Nucleus accumbens (tissue), 56 donors: Measurements from ENCODE around the gene CEP68.
A peak's percentile ranks its signal among the peaks of the same experiment; 100 is the strongest.

Experiments
- DNase-seq, 56 donors: peaks; one replicate each; lab custom pipeline; 2025; lab: John Stamatoyannopoulos, UW

CEP68 gene

GRCh38 chr2:65055422-65056214, 598 bp upstream of the CEP68 start:
- DNase-seq = peak in 11 of 56 donors; percentile 52 to 77 (median 68)

GRCh38 chr2:65057054-65057375, 799 bp downstream of the CEP68 start:
- DNase-seq = peak in 1 of 56 donors; percentile 50

- no peak for DNase-seq
Measured at GRCh38 chr2:65057391-65058052, 1.3 kb downstream of the CEP68 start.

GRCh38 chr2:65059071-65059470, 2.9 kb downstream of the CEP68 start:
- DNase-seq = no peak

- DNase-seq = no peak
Measured at GRCh38 chr2:65061146-65061909, 5.1 kb downstream of the CEP68 start.

GRCh38 chr2:65061910-65062339, 5.7 kb downstream of the CEP68 start:
- no peak for DNase-seq

GRCh38 chr2:65062843-65063825, 6.9 kb downstream of the CEP68 start:
- no peak for DNase-seq

- peak in 45 of 56 donors; percentile 9 to 84 (median 42) for DNase-seq
Measured at GRCh38 chr2:65064728-65065552, 8.7 kb downstream of the CEP68 start.

GRCh38 chr2:65067806-65068553, 11.8 kb downstream of the CEP68 start:
- DNase-seq = no peak

GRCh38 chr2:65069439-65069824, 13.2 kb downstream of the CEP68 start:
- no peak for DNase-seq

- DNase-seq = peak in 4 of 56 donors; percentile 11 to 25 (median 16)
Measured at GRCh38 chr2:65070172-65070830, 14.1 kb downstream of the CEP68 start.

GRCh38 chr2:65070856-65071255, 14.6 kb downstream of the CEP68 start:
- DNase-seq = no peak

GRCh38 chr2:65071499-65072180, 15.4 kb downstream of the CEP68 start:
- no peak for DNase-seq

GRCh38 chr2:65072181-65072970, 16.2 kb downstream of the CEP68 start:
- no peak for DNase-seq

- DNase-seq = peak in 6 of 56 donors; percentile 16 to 33 (median 24)
Measured at GRCh38 chr2:65073879-65074565, 17.8 kb downstream of the CEP68 start.

GRCh38 chr2:65075176-65075575, 19.0 kb downstream of the CEP68 start:
- no peak for DNase-seq
